MM.1S (cell line): Measurements from ENCODE around the gene SLC9A4.

Experiments
- EZH2 ChIP-seq: fragments of 300-600 bp; sonication (generic); optimal IDR thresholded peaks from 2 replicates; pipeline ENCODE3; 2017; ENCODE audit warnings: low read depth, mild to moderate bottlenecking, antibody characterized with exemption, low read length, mixed read lengths
- EZH2phosphoT487 ChIP-seq: fragments of 300-600 bp; sonication (generic); IDR thresholded peaks from 2 replicates; pipeline ENCODE4 v1.6.1; 2018; ENCODE audit warnings: antibody characterized with exemption, low read length
- TF ChIP-seq, protein P1 (sequence below): fragments of 300-600 bp; sonication (generic); IDR thresholded peaks from 2 replicates; pipeline ENCODE4 v1.5.1; 2016; ENCODE audit warnings: antibody characterized with exemption, low read length, mixed read lengths

DNA sequence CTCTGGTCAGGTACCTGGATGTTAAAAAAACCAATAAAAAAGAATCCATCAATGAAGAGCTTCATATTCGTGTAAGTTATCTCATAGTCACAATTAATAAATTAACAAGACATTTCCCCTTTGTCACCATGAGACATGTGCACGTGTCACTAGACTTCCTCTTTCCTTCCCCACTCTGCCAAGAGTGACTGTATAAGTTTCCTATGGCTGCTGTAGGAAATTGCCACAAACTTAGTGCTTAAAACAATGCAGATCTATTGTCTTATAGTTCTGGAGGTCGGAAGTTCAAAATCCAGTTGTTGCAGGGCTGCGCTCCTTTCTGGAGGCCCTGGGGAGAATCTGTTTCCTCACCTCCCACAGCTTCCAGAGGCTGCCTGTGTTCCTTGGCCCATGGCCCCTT, 35.8 kb downstream of the SLC9A4 start:
- TF ChIP-seq, protein P1, sequence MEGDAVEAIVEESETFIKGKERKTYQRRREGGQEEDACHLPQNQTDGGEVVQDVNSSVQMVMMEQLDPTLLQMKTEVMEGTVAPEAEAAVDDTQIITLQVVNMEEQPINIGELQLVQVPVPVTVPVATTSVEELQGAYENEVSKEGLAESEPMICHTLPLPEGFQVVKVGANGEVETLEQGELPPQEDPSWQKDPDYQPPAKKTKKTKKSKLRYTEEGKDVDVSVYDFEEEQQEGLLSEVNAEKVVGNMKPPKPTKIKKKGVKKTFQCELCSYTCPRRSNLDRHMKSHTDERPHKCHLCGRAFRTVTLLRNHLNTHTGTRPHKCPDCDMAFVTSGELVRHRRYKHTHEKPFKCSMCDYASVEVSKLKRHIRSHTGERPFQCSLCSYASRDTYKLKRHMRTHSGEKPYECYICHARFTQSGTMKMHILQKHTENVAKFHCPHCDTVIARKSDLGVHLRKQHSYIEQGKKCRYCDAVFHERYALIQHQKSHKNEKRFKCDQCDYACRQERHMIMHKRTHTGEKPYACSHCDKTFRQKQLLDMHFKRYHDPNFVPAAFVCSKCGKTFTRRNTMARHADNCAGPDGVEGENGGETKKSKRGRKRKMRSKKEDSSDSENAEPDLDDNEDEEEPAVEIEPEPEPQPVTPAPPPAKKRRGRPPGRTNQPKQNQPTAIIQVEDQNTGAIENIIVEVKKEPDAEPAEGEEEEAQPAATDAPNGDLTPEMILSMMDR: no peak
- TF ChIP-seq EZH2 (no peak), EZH2phosphoT487 (no peak)
